Measurements from ENCODE around the gene TEAD1.

TEAD1 gene

GRCh38 chr11:12719221-12719620 is 45.0 kb downstream of the TEAD1 start:
- no peak for DNase-seq (ENCODE audit: low read depth)
- TF ChIP-seq CTCF (IDR thresholded peaks at IDR 0.05; ENCODE audit: control insufficient read depth, insufficient read depth, low read depth, low read length, missing control alignments) = no peak
- no peak overlapping the region for H3K4me3 ChIP-seq (ENCODE audit: control insufficient read depth, low read depth, low read length)

- H3K4me3 ChIP-seq (ENCODE audit: control insufficient read depth, low read depth, low read length) = no peak overlapping the region
- no peak for DNase-seq (ENCODE audit: low read depth)
- TF ChIP-seq CTCF (IDR thresholded peaks at IDR 0.05; ENCODE audit: control insufficient read depth, insufficient read depth, low read depth, low read length, missing control alignments) = no peak
Measured at GRCh38 chr11:12721816-12722604, 47.8 kb downstream of the TEAD1 start.

GRCh38 chr11:12723421-12724300 is 49.4 kb downstream of the TEAD1 start:
- no peak for DNase-seq (ENCODE audit: low read depth)
- no peak for TF ChIP-seq CTCF (IDR thresholded peaks at IDR 0.05; ENCODE audit: control insufficient read depth, insufficient read depth, low read depth, low read length, missing control alignments)
- no peak overlapping the region for H3K4me3 ChIP-seq (ENCODE audit: control insufficient read depth, low read depth, low read length)

- no peak for TF ChIP-seq CTCF (IDR thresholded peaks at IDR 0.05; ENCODE audit: control insufficient read depth, insufficient read depth, low read depth, low read length, missing control alignments)
- no peak overlapping the region for H3K4me3 ChIP-seq (ENCODE audit: control insufficient read depth, low read depth, low read length)
- DNase-seq (ENCODE audit: low read depth) = no peak
Measured at GRCh38 chr11:12724301-12725054, 50.3 kb downstream of the TEAD1 start.

- DNase-seq (ENCODE audit: low read depth) = no peak
- TF ChIP-seq CTCF (IDR thresholded peaks at IDR 0.05; ENCODE audit: control insufficient read depth, insufficient read depth, low read depth, low read length, missing control alignments) = no peak
- no peak overlapping the region for H3K4me3 ChIP-seq (ENCODE audit: control insufficient read depth, low read depth, low read length)
Measured at GRCh38 chr11:12725055-12725862, 51.0 kb downstream of the TEAD1 start.
